ENCODE measurements around the gene ELMOD1.

ELMOD1 gene

GRCh38 chr11:107676336-107677057, 85.5 kb downstream of the ELMOD1 start:
- Histone ChIP-seq H3K18ac (ENCODE audit: low read length) (no peak overlapping the region), H3K79me1 (ENCODE audit: low read length) (no peaks in the 10 kb centered on the region), H3K23ac (ENCODE audit: low read length) (no peak overlapping the region), H3K4me1 (ENCODE audit: control insufficient read depth, low read depth, low read length) (no peaks in the 10 kb centered on the region), H3K9ac (ENCODE audit: low read length) (no peak overlapping the region), H3K4me2 (ENCODE audit: low read length) (no peak overlapping the region), H2BK120ac (ENCODE audit: low read depth, low read length) (no peak overlapping the region), H3K4ac (ENCODE audit: low read depth, low read length) (no peak overlapping the region), H4K5ac (ENCODE audit: low read length) (no peak overlapping the region), H2BK5ac (ENCODE audit: low read length) (no peak overlapping the region), H3K79me2 (ENCODE audit: control insufficient read depth, insufficient read depth, low read length) (no peaks in the 10 kb centered on the region), H3K27me3 (ENCODE audit: insufficient read depth, low read length, poor library complexity) (no peaks in the 10 kb centered on the region), H2AK5ac (ENCODE audit: low read length) (no peak overlapping the region), H3K56ac (ENCODE audit: low read length) (no peak overlapping the region), H4K8ac (ENCODE audit: low read depth, low read length) (no peak overlapping the region), H3K36me3 (ENCODE audit: control insufficient read depth, insufficient read depth, low read length) (no peaks in the 10 kb centered on the region), H2BK15ac (replicated peaks; ENCODE audit: low read depth) (no peak overlapping the region), H3K4me3 (ENCODE audit: low read length) (no peak overlapping the region), H3K27ac (ENCODE audit: low read depth, low read length) (no peak overlapping the region)
- no CpG with 5 or more reads among the region's 8 CpGs for whole genome bisulfite sequencing (ENCODE audit: extremely low coverage, insufficient coverage, low lambda C conversion rate)
- no peak for DNase-seq

- H3K79me2 ChIP-seq (ENCODE audit: control insufficient read depth, insufficient read depth, low read length), result no peaks in the 10 kb centered on the region
- no peak overlapping the region for H2BK120ac ChIP-seq (ENCODE audit: low read depth, low read length)
- no peak overlapping the region for H3K4me3 ChIP-seq (ENCODE audit: low read length)
- H4K5ac ChIP-seq (ENCODE audit: low read length), result no peak overlapping the region
- no peak overlapping the region for H3K18ac ChIP-seq (ENCODE audit: low read length)
- no peak overlapping the region for H4K8ac ChIP-seq (ENCODE audit: low read depth, low read length)
- no CpG with 5 or more reads among the region's 7 CpGs for WGBS (ENCODE audit: extremely low coverage, insufficient coverage, low lambda C conversion rate)
- no peak overlapping the region for H3K56ac ChIP-seq (ENCODE audit: low read length)
- DNase-seq, result no peak
- no peak overlapping the region for H2AK5ac ChIP-seq (ENCODE audit: low read length)
- H3K4me2 ChIP-seq (ENCODE audit: low read length), result no peak overlapping the region
- no peak overlapping the region for H3K27ac ChIP-seq (ENCODE audit: low read depth, low read length)
- H3K4me1 ChIP-seq (ENCODE audit: control insufficient read depth, low read depth, low read length), result no peaks in the 10 kb centered on the region
- H2BK5ac ChIP-seq (ENCODE audit: low read length), result no peak overlapping the region
- H2BK15ac ChIP-seq (replicated peaks; ENCODE audit: low read depth), result no peak overlapping the region
- no peaks in the 10 kb centered on the region for H3K36me3 ChIP-seq (ENCODE audit: control insufficient read depth, insufficient read depth, low read length)
- H3K27me3 ChIP-seq (ENCODE audit: insufficient read depth, low read length, poor library complexity), result no peaks in the 10 kb centered on the region
- H3K4ac ChIP-seq (ENCODE audit: low read depth, low read length), result no peak overlapping the region
- no peak overlapping the region for H3K23ac ChIP-seq (ENCODE audit: low read length)
- no peak overlapping the region for H3K9ac ChIP-seq (ENCODE audit: low read length)
- no peaks in the 10 kb centered on the region for H3K79me1 ChIP-seq (ENCODE audit: low read length)
Observed at GRCh38 chr11:107677924-107678631, 87.1 kb downstream of the ELMOD1 start.

DNA sequence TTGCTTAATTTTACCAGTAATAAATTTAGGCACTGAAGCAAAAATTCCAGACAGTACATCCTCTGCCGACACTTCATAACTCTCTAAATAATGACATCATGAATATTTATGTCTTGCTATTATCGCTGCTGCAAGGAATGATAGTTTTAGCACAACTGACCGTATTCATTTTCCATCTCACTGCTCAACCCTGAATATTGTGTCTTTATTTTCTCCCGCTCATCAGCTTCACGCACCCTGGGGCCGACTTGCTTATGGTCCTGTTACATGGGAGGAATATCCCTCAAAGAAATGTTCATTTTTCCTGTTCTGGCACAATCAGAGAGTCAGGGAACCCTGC, 87.7 kb downstream of the ELMOD1 start:
- no peak overlapping the region for H2AK5ac ChIP-seq (ENCODE audit: low read length)
- no peak for DNase-seq

GRCh38 chr11:107679255-107680024, 88.5 kb downstream of the ELMOD1 start:
- H3K4ac ChIP-seq (ENCODE audit: low read depth, low read length), result no peak overlapping the region
- no peaks in the 10 kb centered on the region for H3K36me3 ChIP-seq (ENCODE audit: control insufficient read depth, insufficient read depth, low read length)
- no peak overlapping the region for H4K5ac ChIP-seq (ENCODE audit: low read length)
- H3K4me3 ChIP-seq (ENCODE audit: low read length), result no peak overlapping the region
- no peak overlapping the region for H4K8ac ChIP-seq (ENCODE audit: low read depth, low read length)
- no peak overlapping the region for H2AK5ac ChIP-seq (ENCODE audit: low read length)
- WGBS (ENCODE audit: extremely low coverage, insufficient coverage, low lambda C conversion rate), result no CpG with 5 or more reads among the region's 4 CpGs
- no peak overlapping the region for H3K4me2 ChIP-seq (ENCODE audit: low read length)
- no peak overlapping the region for H3K27ac ChIP-seq (ENCODE audit: low read depth, low read length)
- no peak overlapping the region for H3K23ac ChIP-seq (ENCODE audit: low read length)
- H3K56ac ChIP-seq (ENCODE audit: low read length), result no peak overlapping the region
- H2BK5ac ChIP-seq (ENCODE audit: low read length), result no peak overlapping the region
- no peaks in the 10 kb centered on the region for H3K79me2 ChIP-seq (ENCODE audit: control insufficient read depth, insufficient read depth, low read length)
- H3K9ac ChIP-seq (ENCODE audit: low read length), result no peak overlapping the region
- no peak overlapping the region for H2BK15ac ChIP-seq (replicated peaks; ENCODE audit: low read depth)
- H2BK120ac ChIP-seq (ENCODE audit: low read depth, low read length), result no peak overlapping the region
- no peak overlapping the region for H3K18ac ChIP-seq (ENCODE audit: low read length)
- no peak for DNase-seq
- H3K79me1 ChIP-seq (ENCODE audit: low read length), result no peaks in the 10 kb centered on the region
- no peaks in the 10 kb centered on the region for H3K4me1 ChIP-seq (ENCODE audit: control insufficient read depth, low read depth, low read length)
- no peaks in the 10 kb centered on the region for H3K27me3 ChIP-seq (ENCODE audit: insufficient read depth, low read length, poor library complexity)

More for the DNA sequence above, 87.7 kb downstream of the ELMOD1 start:
- no CpG with 5 or more reads among the region's 6 CpGs for WGBS (ENCODE audit: extremely low coverage, insufficient coverage, low lambda C conversion rate)
- Histone ChIP-seq H2BK15ac (replicated peaks; ENCODE audit: low read depth) (no peak overlapping the region), H2BK120ac (ENCODE audit: low read depth, low read length) (no peak overlapping the region), H3K56ac (ENCODE audit: low read length) (no peak overlapping the region), H3K23ac (ENCODE audit: low read length) (no peak overlapping the region), H4K8ac (ENCODE audit: low read depth, low read length) (no peak overlapping the region), H3K27me3 (ENCODE audit: insufficient read depth, low read length, poor library complexity) (no peaks in the 10 kb centered on the region), H3K79me2 (ENCODE audit: control insufficient read depth, insufficient read depth, low read length) (no peaks in the 10 kb centered on the region), H3K9ac (ENCODE audit: low read length) (no peak overlapping the region), H3K79me1 (ENCODE audit: low read length) (no peaks in the 10 kb centered on the region), H2BK5ac (ENCODE audit: low read length) (no peak overlapping the region), H3K4me2 (ENCODE audit: low read length) (no peak overlapping the region), H3K27ac (ENCODE audit: low read depth, low read length) (no peak overlapping the region), H4K5ac (ENCODE audit: low read length) (no peak overlapping the region), H3K18ac (ENCODE audit: low read length) (no peak overlapping the region), H3K4ac (ENCODE audit: low read depth, low read length) (no peak overlapping the region), H3K4me1 (ENCODE audit: control insufficient read depth, low read depth, low read length) (no peaks in the 10 kb centered on the region), H3K4me3 (ENCODE audit: low read length) (no peak overlapping the region), H3K36me3 (ENCODE audit: control insufficient read depth, insufficient read depth, low read length) (no peaks in the 10 kb centered on the region)

- Histone ChIP-seq H3K56ac (ENCODE audit: low read length) (no peak overlapping the region), H3K23ac (ENCODE audit: low read length) (no peak overlapping the region), H3K27me3 (ENCODE audit: insufficient read depth, low read length, poor library complexity) (no peaks in the 10 kb centered on the region), H3K27ac (ENCODE audit: low read depth, low read length) (no peak overlapping the region), H3K4ac (ENCODE audit: low read depth, low read length) (no peak overlapping the region), H2BK120ac (ENCODE audit: low read depth, low read length) (no peak overlapping the region), H3K36me3 (ENCODE audit: control insufficient read depth, insufficient read depth, low read length) (no peaks in the 10 kb centered on the region), H3K4me1 (ENCODE audit: control insufficient read depth, low read depth, low read length) (no peaks in the 10 kb centered on the region), H3K4me2 (ENCODE audit: low read length) (no peak overlapping the region), H2BK15ac (replicated peaks; ENCODE audit: low read depth) (no peak overlapping the region), H3K4me3 (ENCODE audit: low read length) (no peak overlapping the region), H4K5ac (ENCODE audit: low read length) (no peak overlapping the region), H3K18ac (ENCODE audit: low read length) (no peak overlapping the region), H2BK5ac (ENCODE audit: low read length) (no peak overlapping the region), H3K9ac (ENCODE audit: low read length) (no peak overlapping the region), H4K8ac (ENCODE audit: low read depth, low read length) (no peak overlapping the region), H2AK5ac (ENCODE audit: low read length) (no peak overlapping the region), H3K79me2 (ENCODE audit: control insufficient read depth, insufficient read depth, low read length) (no peaks in the 10 kb centered on the region), H3K79me1 (ENCODE audit: low read length) (no peaks in the 10 kb centered on the region)
- DNase-seq, result no peak
- no CpG with 5 or more reads among the region's 4 CpGs for WGBS (ENCODE audit: extremely low coverage, insufficient coverage, low lambda C conversion rate)
Observed at GRCh38 chr11:107682171-107682570, 91.2 kb downstream of the ELMOD1 start.
